Measurements from ENCODE around the gene TLK2.
"Not testable (repeated sequence)": the region's sequence is repeated elsewhere in the genome, so short reads cannot be mapped to it uniquely, and the experiment has no call there.

Gene TLK2

DNA sequence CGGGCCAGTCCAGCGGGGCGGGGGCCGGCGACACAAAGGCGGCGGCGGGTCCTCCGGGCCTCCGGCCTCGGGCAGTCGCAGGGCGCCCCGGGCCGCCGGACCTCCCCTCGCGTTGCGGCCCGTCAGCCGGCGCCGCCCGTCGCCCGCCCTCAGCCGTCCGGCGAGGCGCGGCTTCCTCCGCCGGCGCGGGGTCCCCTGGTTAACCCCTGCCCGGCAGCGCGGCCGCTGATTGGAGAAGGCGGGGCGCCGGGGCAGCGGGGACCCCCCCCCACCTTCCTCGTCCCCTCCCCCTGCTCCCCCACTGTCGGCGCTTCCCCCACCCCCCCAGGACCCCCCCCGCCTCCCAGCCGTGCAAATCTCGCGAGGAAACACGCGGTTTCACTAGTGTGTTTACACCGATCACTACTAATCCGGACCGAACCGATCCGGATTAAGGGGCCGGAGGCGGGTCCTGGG, at the start of gene TLK2:
Gene TLK2 (plus strand): TSS at position 402 of the 456 bp plus-strand sequence. CDS start 2,301 bp downstream, outside the sequence.
- peak; percentile 83 for DNase-seq

DNA sequence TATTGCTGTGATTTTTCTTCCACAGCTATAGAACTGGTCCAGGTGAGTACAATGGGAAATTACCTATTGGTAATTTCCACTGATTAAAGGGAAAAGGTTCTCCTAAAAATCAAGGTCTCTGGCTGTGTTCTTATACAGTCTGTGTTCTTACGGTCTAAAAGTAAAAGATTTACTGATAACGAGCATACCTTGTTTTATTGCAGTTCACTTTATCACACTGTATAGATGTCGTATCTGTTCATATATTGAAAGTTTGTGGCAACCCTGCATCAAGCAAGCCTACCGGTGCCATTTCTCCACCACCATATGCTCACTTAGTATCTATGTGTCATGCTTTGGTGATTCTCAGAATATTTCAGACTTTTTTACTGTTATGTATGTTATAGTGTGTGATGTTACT, 43.4 kb upstream of the TLK2 start:
- DNase-seq = not testable (repeated sequence)

DNA sequence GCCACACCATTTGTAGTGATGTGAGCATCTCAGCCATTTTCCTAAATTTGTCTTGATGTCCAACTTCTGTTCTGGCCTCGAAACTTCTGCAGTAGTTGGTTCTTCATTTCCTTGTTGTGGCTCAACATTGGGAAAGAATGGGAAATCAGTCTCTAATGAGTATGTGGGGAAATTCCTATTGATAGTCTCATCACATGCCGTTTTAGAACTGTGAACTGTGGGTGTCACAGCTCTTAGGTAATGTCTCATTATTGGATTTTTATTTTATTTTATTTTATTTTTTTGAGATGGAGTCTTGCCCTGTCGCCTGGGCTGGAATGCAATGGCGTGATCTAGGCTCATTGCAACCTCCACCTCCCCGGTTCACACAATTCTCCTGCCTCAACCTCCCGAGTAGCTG, 37.4 kb upstream of the TLK2 start:
- not testable (repeated sequence) for DNase-seq

DNA sequence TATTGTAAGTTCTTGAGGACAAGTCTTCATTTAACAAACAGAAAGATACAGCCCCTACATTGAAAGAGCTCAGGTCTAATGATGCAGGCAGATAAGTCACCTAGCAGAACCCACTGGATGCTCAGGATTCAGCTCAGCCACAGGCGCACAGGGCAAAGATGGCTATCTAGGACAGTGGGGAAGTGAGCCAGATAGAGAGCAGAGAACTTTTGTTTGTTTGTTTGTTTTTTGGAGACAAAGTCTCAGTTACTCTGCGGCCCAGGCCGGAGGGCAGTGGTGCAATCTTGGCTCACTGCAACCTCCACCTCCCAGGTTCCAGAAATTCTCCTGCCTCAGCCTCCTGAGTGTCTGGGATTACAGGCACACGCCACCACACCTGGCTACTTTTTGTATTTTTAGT, 34.6 kb upstream of the TLK2 start:
- DNase-seq = no peak

DNA sequence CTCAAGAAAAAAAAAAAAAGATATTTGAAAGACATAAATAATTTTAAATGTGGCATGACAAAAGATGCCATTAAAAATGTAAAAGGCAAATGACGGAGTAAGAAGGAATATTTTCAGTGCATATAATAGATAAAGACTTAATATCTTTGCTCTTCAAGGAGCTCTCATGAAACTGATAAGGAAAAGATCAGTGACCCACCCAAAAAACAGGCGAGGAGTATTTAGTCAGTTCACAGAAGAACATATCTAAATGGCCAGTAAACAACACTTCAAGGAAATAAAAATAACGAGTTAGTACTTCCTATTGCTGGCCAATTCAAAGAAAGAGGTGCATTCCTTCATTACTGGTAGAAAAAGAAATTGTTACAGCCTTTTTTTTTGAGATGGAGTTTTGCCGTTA, 32.8 kb upstream of the TLK2 start:
- DNase-seq = not testable (repeated sequence)

DNA sequence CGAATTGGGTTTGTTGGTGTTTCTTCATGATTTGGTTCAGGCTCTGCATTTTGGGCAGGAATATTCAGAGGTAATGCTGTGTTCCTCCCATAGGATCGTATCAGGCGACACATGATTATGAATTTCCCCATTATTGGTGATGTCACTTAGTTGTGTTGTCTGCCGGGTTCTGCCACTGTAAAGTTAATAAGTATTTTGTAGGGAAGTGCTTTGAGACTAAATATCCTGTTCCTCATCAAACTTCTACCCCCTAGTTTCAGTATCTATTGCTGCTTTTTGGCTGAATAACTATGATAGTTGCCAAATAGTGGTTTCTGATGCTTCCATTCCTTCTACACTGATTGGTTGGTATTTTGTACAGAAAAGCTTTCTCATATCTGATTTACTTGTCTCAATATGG, 26.4 kb upstream of the TLK2 start:
- DNase-seq = not testable (repeated sequence)

DNA sequence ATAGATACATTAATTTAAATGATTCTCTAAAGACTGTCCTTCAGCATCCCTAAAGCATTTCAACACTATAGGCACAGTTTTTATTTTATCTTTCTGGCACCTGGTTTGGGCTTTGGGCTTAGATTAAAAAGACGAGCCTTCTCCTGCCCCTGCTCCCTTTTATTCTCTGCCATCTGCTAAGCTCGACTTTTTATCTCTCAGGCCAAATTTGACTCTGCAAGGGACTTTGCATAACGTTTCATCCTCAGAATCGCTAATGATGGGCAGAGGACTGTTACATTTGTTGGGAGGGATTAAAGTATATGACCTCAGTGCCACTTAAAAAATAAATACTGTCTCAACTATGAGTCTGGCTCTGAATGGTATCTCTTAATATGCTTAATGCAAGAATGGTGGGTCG, 25.6 kb upstream of the TLK2 start:
- not testable (repeated sequence) for DNase-seq

DNA sequence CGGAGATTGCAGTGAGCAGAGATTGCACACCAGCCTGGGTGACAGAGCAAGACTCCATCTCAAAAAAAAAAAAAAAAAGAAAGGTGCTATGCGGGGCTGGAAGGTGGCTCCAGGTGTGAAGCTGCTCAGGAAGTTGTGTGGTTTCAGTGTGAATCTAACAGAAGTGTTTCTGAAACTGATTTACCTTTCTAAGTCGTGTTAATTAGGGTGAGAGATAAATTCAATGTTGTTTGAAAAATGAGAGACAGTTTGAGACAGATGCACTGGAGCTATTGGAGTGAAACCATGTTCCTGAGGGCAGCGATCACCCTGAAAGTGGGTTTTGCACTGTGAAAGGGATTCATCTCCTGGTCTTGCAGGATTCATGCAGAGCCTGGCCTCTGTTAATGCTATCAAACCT, 25.0 kb upstream of the TLK2 start:
- DNase-seq = not testable (repeated sequence)

DNA sequence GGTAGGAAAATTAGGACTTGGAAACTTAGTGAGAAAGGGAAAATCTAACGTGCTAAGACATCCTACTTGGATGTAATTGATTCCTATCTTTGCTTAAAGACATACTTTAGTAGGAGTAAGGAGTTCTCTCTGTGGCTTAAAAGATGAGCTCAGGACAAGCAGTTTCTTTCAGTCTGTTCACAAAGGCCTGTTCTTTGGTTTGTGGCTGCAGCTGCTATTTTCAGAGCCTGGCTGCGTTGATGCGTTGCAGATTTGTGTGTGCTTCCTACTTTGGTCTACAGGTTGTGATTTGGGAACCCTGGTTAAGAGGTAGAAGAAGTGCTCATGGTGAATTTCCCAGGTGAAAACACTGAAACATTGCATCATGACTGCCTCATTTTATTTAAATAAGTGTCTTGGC, 24.5 kb upstream of the TLK2 start:
- DNase-seq = not testable (repeated sequence)

DNA sequence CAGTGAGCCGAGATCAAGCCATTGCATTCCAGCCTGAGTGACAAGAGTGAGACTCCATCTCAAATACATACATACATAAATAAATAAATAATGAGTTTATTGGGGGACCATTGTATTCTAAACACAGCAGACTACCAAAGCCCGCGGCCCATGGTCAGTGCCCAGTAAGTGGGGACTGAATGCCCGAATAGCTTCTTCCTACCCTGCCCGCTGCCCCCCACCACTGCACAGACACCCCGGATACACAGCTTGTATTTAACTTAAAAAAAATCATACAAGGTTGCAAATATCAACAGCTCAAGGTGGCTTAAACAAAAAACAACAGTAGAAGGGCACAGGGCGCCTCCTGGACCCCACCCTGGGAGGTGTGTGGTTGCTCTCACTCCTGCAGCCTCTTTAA, 22.6 kb upstream of the TLK2 start:
- no peak for DNase-seq

DNA sequence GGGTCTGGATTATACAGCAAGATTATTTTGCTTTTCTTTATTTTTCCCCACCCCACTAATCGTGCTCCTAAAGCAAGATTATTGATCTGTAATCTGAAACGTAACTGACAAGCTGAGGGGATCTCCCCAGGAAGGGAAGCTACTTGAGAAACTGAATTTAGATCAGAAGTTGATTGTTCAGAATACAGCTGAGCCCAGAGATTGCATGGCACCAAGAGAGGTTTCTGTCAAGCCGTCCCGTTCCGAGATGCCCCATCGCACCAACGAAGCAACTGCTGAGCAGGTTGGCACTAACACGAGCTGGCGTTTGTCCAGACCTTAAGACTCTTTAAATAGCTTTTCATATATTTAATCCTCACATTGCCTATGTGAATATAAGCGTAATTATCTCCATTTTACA, 20.1 kb upstream of the TLK2 start:
- not testable (repeated sequence) for DNase-seq

DNA sequence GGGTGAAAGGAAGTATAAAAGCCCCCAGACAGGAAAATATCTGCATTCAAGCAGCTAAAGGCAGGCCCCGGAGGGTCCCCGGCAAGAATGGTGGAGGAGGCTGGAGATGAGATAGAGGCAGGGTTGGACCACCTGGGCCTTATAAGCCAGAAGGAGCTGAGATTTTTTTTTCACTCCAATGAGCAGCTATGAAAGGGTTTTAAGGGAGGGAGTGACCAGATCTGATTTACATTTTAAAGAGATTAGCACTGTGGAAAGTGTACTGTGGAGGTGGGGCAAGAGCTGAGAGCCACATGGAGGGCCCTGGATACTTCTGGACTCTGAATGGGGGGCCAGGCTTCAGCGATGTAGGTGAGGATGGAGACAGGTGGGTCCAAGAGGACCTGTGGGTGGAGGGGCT, 14.2 kb upstream of the TLK2 start:
- DNase-seq = not testable (repeated sequence)

DNA sequence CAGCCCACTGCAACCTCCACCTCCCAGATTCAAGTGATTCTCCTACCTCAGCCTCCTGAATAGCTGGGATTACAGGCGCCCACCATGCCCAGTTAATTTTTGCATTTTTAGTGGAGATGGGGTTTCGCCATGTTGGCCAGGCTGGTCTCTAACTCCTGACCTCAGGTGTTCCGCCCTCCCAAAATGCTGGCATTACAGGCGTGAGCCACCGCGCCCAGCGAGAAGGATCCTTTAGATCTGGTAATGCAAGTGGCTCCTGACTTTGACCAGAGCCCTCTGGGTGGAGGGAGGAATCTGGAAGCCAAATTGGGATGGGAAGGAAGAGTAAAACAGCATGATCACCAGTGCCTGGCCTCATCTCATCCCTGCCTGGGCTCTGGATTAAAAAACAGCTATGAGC, 13.4 kb upstream of the TLK2 start:
- not testable (repeated sequence) for DNase-seq

DNA sequence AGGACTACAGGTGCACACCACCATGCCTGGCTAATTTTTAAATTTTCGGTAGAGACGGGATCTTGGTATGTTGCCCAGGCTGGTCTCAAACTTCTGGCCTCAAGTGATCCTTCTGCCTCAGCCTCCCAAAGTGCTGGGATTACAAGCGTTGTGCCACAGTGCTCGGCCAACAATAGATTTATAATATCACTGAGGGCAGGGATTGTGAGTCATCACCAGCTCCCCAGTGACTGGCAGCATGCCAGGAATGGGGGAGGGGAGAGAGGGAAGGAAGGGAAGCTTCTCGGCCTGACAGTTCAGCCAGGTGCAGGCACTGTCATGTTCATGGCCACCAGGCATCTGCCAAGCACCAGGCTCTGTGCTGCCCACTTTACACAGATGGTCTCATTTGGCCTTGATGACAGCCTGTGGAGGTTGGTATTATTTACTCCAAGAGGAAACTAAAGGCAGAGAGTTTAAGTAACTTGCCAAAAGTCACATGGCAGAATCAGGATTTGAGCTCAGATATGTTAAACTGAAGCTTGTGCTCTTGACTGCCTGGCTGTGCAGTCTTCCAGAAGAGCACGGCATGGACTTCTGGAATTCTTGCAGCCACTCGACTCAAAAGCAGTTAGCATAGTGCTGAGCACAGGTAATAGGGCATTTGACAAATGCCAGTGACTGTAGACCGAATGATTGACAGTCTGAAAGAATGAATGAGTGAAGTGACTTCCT, 7.8 kb upstream of the TLK2 start:
- peak; percentile 75 for DNase-seq

DNA sequence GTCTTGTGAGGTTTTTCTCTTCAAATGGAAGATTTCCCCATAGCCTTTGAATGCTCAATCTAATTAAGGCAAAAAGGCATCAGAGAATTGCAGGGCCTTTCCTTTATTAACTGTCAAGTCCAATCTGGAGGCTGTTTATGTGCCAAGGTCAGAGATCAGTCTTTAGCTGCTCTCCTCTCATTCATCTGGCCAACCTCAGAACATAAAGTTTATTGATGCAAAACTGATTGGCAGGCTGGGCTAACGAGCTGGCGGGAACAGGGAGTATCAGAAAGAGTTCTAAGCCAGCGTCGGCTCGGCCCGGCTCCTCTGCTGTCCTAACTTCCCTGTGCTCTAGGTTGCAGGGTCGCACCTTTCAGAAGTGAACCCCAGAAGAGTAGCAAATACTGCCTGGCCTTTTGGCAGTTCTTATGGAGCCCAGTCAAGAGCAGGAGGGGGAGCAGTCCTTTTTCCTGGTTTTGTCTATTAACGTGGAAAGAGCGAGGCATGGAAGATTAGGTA, 7.2 kb upstream of the TLK2 start:
- not testable (repeated sequence) for DNase-seq

DNA sequence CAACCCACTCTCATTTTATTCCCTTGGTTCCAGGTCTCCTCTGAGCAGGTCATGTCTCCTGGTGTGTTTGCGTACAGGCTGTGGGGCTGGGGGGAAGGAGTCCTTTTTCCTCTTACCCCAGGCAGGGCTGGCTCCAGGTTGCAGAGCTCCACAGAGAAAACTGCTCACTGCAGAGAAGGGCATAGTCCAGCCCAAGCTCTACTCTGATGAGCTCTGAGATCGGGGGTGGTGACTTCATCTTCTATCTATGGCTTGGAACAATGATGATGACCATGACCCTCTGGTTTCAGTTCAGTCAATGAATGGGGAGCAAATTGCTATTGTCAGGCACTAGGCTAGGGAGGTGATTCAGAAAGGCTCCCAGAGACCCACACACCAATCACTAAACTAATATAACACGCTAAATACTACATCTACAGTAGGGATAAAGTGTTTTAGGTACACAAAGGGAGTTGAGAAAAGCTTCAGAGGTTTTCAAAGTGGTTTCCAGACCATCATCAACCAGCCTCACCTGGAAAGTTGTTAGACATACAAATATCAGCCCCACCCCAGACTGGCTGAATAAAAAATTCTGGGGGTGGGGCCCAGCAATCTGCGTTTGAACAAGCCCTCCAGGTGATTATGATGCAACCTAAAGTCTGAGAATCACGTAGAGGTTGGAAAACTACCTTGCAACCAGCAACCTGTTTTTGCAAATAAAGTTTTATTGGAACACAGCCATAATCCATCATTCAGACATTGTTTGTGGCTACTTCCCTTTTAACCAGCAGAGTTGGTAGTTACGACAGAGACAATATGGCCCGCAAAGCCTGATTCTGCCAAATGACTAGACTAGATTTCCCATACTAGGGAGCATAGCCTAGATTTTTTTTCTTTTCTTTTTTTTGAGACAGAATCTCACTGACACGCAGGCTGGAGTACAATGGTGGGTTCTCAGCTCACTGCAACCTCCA, 5.3 kb upstream of the TLK2 start:
- DNase-seq = not testable (repeated sequence)

DNA sequence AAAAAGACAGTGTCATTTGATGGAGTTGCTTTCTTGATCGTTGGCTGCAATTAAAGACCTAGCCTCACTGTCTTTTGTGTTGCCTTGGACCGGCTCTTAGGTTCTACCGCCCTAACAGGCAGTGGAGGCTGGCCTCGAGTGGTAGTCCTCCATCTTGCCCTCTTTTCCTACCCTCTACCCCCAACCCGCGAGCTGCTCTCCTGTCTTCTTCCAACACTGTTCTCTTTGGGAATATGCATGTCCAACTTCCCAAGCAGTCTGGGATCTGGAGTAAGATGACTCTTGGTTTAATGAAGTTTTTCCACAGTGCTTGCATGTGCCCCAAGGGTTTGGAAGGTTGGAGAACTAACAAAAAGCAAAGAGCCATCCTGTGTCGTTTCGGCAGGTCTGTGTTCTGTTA, 1.5 kb upstream of the TLK2 start:
- not testable (repeated sequence) for DNase-seq

DNA sequence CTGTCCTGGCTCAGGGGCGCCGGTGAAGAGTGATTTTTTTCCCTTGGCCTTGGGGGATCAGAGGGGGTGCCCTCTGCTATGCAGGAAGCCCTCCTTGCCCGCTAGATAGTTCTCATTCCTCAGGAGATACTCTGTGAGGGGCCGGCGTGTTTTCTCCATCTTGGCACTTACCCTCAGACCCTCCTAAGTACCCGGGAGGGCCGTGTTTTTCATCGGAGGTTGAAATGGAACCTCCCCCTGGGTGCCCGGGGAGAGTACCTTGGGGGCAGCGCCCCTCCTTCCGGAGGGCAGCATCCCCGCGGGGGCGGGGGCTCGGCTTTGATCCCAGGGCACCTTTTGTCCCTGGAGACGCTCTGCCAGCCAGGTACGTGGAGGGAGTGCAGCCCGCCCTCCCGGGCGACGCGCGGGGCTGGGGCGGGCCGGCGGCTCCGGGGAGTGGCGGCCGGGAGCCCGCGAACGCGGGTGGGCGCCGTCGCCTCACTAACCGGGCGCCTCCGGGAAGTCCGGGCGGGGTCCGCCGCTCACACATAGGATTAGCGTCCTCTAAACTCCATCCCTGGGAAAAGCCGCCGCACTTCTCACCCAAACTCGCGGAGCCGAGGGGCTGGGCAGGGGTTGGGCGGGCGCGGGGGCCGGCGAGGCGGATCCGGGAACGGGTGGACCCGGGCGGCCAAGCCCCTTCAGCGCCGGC, 762 bp upstream of the TLK2 start:
- peak; percentile 37 for DNase-seq

DNA sequence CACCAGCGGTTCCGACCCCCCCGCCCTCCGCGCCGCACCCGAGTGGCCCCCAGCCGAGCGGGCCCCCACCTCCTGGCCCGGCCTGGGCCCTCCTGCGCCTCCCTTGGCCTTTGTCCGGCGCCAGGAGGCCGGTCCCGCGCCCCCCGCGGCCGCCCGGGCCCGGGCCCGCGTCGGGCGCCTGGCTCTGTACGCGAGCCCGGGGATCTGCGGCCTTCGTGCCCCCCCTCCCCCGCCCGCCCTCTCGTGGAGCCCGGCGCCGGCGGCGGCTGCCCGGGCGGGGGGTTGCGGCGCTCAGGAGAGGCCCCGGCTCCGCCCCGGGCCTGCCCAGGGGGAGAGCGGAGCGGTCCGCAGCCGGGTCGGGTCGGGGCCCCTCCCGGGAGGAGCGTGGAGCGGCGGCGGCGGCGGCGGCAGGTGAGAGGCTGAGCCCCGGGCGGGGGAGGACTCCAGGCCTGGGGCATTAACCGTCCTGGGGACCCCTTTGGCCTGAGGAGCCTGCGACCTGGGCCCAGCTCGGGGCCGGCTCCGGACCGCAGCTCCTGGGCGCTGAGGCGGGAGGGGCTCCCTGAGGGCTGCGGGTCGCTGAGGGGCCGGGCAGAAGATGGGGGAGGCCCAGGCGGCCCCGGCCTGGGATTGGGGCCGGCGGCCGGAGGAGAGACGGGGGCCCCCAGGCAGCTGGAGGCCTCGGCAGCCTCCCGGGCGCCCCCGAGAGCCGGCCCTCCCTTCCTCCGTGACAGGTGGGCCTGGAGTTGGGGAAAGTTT, 434 bp downstream of the TLK2 start:
- DNase-seq = peak; percentile 48

DNA sequence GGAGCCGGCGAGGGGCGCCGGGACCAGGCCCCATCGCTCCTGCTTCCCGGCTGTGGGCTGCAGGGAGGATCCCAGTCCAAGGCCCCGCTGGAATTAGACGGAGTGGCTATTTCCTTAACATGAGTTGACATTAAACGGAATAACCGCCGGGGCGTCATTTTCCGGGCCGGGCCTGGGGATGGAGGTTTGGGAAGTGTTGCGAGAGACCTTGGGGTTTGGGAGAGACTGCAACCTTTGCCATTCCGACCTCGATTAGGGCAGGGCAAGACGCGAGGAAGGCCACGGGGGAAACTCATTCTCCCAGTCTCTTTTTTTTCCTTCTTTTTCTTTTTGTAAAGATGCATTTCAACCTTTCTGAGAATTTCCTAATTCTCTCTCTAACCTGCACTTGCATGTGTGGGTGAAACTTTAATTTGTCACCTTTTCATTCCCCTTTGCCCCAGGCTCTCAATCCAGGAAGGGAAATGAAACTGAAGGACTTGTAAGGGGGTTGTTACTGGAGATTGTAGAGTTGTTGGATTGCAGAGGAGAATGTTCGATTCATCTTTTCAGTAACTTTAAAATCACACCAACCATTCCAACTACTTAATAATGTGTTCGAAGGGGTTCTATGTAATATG, 1.1 kb downstream of the TLK2 start:
- DNase-seq = peak; percentile 29

DNA sequence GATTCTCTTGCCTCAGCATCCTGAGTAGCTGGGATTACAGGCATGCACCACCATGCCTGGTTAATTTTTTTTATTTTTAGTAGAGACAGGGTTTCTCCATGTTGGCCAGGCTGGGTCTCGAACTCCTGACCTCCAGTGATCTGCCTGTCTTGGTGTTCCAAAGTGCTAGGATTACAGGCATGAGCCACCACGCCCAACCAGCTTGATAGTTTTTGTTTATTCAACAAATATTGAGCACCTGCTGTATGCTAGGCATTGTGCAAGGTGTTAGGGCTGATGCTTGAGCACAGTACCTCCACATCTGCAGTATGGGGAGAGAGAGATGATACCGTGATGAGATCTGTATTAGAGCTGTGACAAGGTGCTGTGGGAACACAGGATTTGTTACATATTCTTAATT, 3.9 kb downstream of the TLK2 start:
- DNase-seq = not testable (repeated sequence)

DNA sequence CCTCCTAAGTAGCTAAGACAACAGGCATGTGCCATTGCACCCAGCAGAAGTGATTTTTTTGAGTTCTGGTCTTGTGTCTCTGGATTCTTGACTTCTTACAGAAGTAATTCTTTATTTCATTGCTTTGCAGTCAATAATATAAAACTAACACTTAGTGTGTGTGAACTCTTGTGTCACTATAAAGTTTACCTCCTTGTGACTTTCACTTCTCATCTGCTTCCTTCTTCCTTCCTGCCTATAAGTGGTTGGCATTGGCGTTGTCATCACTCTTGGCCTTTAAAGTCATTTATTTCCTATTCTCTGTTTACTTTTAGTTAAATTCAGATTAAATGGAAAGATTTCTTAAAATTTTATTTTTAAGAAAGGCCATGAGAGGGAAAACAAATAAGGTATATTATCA, 12.4 kb downstream of the TLK2 start:
- not testable (repeated sequence) for DNase-seq

Measured in activated CD4-positive, alpha-beta T cell treated with anti-CD3 and anti-CD28 coated beads for 48 hours (primary cell).